ENCODE measurements around the gene IQGAP1.
"Not testable (repeated sequence)": the region's sequence is repeated elsewhere in the genome, so short reads cannot be mapped to it uniquely, and the experiment has no call there.

IQGAP1 gene

DNA sequence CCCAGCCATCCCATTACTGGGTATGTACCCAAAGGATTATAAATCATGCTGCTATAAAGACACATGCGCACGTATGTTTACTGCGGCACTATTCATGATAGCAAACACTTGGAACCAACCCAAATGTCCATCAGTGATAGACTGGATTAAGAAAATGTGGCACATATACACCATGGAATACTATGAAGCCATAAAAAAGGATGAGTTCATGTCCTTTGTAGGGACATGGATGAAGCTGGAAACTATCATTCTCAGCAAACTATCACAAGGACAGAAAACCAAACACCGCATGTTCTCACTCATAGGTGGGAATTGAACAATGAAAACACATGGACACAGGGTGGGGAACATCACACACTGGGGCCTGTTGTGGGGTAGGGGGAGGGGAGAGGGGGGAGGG is 22.3 kb downstream of the IQGAP1 start:
- not testable (repeated sequence) for FAIRE-seq

DNA sequence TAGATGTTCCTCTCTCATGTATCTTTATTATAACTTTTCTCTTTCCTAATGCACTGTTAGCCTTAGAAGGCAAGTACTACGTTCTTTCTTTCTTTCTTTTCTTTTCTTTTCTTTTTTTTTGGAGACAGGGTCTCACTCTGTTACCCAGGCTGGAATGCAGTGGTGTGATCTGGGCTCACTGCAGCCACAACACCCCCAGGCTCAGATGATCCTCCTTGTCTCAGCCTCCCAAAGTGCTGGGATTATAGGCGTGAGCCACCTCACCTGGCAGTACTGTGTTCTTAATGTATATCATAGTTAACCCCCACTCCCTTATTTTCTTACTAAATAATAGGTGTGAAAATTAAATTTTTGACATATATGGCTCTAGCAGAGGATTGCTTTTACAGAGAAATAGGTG is 23.1 kb downstream of the IQGAP1 start:
- no peak for FAIRE-seq

DNA sequence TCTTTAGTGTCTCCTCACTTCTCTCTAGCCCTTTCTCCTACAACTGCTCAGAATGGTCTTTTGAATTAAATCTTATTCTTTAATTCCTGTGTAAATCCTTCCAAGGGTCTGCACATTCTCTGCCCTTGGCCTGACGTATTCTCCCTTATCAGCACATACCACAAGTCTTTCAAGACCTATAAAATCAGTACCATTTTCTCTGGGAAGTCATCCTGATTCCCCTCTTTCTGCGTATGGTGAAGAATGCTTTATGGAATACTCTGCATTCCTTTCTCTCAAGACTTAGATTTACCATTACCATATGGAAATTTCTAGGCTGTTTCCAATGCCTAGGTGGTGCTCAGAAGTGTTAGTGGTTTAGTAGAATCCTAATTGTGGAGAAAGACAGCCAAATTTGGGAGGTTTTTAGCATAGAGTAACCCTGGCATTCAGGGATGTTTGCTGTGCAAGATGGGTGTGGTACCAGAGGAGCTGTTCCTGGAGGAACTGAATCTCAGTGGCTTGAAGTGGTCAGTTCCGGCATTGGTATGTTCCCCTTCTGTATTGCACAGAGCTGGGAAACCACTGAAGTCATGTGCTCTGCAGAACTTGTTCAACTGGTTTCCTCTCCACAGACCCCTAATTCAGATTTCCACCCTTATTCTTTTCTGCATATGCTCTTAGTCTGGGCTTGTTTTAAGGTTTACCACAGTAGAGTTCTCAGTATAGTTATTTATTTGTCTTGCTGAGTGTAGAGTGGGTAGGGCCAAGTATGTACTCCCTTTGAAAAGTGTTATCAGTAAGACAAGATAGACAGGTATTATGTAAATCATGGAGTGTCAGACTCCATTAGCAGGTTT is 24.5 kb downstream of the IQGAP1 start:
- no peak for FAIRE-seq

DNA sequence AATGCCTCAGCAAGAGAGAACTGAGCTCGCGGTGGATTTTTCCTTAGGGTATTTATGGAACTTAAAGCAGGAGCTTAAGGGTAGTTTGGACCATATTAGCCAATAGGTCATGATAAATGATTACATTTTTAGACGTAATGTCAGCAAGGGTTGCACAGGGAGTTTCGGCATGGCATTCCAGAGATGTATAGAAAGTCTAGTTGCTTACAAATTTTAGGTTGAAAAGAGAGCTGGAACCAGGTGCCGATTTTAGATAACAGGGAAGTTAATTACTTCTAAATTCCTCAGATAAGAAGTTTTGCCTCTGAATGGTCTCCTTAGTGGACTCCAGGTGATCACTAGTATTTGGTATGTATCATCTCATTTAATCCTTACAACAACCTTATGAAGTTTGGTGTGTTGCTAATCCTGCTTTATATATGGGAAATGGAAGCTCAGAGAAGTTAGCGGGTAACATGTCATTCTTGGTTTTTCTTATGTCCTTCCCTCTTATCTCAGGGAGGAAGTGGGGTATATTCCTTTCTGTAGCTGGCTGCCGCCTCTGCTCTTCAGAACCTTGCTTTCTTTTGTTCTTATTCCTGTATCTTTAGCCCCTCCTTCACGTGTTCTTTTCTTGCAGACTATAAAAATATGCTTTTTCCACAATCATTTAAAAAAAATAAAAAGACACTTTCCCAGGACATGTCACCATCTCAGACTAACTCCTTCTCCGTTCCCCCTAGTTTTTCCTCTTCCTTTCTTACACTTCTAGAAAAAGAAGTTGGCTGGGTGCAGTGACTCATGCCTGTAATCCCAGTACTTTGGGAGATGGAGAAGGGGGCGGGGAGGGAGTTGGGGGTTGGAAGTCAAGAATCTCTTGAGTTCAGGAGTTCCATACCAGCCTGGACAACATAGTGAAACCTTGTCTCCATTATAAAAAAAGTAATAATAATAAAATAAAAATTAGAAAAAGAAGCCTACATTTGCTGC is 25.7 kb downstream of the IQGAP1 start:
- FAIRE-seq: no peak

DNA sequence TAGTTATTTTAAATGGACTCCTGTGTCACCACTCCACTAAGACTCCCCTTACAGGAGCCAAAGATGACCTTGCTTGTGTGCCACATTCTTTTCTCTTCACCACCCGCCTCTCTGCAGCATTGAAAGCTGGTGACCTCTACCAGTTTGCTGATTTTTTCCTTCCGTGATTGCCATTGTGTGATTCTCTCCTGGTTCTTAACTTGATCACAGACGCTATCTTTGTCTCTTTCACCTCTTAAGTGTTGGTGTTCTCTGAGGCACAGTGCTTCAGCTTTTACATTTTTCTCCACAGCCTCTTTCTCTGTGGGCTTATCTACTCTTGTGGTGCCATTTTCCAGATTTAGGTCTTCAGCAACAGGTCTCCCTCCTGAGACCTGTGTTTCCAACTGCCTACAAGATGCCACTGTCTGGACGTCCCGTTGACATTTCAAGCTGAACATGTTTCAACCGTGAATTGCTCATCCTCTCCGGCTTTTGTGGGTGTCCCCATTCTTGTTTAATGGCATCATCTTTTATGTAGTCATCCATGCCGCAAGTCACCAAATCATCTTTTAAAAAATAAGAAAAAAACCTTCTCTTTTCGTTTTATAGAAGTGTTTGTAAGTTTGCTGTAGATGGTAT is 26.5 kb downstream of the IQGAP1 start:
- FAIRE-seq: no peak

DNA sequence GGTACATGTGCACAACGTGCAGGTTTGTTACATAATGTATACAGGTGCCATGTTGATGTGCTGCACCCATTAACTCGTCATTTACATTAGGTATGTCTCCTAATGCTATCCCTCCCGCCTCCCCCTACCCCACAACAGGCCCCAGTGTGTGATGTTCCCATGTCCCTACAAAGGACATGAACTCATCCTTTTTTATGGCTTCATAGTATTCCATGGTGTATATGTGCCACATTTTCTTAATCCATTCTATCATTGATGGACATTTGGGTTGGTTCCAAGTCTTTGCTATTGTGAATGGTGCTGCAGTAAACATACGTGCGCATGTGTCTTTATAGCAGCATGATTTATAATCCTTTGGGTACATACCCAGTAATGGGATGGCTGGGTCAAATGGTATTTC is 28.0 kb downstream of the IQGAP1 start:
- FAIRE-seq: not testable (repeated sequence)

DNA sequence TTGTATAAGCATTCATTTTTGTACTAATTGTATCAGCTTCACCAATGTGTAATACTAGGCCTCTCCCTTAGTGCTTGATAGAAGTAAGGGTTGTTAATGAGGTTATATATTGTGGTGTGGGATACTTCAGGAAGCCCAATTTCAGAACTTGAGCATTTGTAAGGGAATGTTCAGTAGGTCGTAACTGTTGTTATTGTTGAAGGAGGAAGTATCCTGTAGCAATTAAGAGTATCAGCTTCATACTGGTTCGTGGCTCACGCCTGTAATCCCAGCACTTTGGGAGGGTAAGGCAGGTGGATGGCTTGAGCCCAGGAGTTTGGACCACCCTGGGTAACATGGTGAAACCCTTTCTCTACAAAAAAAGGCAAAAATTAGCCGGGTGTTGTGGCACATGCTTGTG is 30.6 kb downstream of the IQGAP1 start:
- FAIRE-seq: no peak

DNA sequence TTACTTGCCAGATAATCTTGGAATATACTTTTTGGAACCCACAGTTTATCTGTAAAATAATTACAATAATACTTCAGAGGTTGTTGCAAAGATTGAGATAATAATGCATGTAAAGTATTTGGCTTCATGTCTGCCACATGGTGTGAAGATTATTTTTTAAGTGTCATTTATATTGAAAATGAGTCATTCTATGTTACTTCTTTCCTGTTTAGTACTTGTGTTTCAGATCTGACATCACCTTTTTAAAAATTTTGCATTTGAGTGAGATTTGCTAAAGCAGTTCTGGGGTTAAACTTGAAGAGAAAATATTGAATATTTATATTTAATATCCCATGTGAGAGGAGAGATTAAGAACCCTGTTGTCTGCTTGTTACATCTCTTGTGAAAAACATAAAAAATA is 31.2 kb downstream of the IQGAP1 start:
- FAIRE-seq: no peak

DNA sequence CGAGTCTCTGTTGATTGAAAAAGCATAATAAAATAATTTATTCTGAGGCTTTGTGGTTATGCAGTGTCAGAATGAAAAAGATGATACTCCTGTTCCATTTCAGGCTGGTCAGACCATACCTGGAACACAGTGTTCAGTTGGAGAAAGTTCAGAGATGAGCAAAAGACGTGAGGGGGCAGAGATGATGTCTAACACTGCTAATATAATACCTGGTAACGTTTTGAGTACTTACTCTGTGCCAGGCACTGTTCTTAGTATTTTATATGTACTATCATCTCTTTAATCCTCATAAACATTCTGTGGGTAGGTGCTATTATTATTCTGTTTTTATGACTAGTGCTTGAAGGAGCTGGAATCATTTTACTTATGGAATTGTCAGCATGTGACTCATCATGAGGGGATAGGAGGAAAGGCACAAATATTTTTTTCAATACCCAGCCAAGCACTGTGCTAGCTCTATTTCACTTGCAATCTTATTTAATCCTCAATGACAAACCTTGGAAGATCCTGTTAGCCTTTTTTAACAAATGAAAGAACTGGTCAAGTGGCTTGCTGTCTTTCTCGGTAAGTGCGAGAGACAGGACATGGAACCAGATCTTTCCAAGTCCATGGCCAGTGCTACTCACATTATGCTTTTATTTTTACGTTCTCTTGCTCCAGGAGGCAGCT is 31.8 kb downstream of the IQGAP1 start:
- FAIRE-seq: no peak

DNA sequence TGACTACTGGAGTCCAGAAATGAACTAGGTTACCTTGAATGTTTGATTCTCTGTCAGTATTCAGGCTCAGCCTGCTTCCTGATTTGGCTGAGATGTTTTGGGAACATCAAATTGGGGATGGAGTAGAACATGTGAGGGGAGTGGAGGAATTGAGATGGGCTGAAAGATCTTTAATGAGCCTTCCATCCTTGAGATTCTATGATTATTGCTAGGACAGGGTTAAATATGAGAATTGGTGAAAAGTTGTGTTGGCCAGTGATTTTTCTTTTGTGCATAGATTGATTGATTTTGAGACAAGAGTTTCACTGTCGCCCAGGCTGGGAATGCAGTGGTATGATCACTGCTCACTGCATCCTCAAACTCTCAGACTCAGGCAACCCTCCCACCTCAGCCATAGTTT is 32.4 kb downstream of the IQGAP1 start:
- FAIRE-seq: no peak

DNA sequence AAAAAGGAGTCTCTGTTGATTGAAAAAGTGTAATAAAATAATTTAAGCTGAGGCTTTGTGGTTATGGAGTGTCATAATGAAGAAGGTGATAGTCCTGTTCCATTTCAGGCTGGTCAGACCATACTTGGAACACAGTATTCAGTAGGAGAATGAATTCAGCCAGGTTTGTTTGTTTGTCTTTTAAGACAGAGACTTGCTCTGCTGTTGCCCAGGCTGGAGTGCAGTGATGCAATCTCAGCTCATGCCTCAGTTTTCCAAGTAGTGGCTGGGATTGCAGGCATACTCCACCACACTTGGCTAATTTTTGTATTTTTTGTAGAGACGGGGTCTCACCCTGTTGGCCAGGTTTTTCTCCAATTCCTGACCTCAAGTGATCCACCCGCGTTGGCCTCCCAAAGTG is 33.5 kb downstream of the IQGAP1 start:
- FAIRE-seq: no peak

DNA sequence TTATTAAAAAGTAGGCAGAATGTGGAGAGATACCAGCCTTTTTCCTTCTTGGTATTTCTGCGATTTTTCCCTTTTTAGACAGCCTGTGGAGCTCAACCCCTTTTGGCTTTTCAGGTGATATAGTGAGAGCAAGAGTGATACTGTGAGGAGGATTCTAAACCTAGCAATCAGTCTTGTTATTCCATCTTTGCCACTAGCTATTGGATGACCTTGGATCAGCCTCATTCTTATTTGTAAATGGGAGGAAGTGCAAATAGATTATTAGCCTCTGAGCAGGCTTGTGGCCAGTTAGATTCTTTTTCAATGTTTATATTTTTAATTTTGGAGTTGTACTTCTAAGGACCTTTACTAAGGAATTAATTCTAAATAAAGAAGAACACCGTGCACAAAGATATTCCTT is 34.0 kb downstream of the IQGAP1 start:
- no peak for FAIRE-seq

DNA sequence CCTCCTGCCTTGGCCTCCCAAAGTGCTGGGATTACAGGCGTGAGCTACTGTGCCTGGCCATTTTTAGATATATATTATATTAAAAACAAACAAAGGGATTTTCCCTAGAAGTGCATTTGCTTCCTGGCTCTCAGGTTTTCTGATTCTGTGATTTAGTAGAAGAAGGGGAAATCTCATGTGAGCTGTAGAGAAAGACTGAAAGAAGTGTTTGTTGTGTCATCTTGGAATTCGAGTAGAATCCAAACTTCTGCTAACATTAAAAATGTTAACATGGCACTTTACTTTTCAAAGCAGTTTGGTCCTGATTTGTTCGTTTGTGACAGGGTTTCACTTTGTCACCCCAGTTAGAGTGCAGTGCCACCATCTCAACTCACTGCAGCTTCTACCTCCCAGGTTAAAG is 34.9 kb downstream of the IQGAP1 start:
- FAIRE-seq: no peak

DNA sequence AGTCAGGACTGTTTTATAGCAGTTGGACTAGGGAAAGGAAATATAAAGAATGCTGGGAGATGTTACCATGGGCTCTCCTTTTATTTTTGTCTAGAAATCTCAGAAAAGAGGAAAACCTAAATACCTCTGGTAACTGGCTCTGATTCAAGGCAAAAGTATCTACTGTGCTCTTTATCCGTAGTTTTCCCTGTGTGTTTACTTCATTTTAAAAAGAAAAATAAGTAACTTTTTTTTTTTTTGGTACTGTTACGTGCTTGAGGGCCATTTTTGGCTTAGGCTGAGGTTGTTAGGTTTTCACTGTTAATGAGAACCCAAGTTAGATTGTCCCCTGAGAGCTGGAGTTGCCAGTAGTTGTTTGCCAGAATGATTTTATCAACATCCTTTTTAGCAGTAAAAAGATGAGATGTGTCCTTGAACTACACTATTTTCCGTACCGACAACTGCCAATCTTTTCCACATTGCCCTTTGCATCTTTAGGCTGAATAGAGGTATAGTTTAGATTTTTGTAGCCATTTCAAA is 35.8 kb downstream of the IQGAP1 start:
- no peak for FAIRE-seq

DNA sequence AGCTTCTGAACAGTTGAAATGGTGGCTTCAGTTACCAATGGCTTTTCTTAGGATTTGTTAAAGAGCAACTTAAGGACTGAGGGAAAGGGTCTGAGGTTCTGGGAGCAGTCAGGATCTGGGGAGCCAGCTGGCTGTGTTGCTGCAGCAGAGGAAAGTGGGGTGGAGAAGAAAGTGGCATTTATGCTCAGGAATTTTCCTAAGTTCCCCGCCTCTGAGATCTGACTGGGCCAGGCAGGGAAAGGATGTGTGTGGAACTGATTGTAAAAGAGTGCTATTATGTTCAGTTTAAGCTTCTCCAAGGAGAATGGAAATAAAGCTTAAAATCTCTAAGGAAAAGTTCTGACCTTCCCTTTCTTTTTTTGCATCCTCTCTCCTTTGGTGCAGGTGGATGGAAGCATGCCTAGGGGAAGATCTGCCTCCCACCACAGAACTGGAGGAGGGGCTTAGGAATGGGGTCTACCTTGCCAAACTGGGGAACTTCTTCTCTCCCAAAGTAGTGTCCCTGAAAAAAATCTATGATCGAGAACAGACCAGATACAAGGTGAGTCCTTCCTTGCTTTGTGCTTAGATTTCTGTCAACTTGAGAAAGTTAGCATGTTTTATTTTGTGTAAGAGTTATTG is 37.8 kb downstream of the IQGAP1 start:
- no peak for FAIRE-seq

DNA sequence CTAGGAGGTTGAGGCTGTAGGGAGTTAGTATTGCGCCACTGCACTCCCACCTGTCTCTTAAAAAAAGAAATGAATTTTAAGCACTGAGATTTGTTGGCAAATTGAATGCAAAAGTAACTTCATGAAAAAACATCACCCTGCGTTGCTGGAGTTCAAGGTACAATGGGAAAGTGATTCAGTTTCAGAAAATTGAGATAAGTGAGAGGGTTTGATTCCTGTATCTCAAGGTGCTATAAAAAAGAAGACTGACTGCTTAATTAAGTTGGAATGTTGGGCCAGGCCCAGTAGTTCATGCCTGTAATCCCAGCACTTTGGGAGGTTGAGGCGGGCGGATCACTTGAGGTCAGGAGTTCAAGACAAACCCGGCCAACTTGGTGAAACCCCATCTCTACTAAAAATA is 39.1 kb downstream of the IQGAP1 start:
- FAIRE-seq: no peak

DNA sequence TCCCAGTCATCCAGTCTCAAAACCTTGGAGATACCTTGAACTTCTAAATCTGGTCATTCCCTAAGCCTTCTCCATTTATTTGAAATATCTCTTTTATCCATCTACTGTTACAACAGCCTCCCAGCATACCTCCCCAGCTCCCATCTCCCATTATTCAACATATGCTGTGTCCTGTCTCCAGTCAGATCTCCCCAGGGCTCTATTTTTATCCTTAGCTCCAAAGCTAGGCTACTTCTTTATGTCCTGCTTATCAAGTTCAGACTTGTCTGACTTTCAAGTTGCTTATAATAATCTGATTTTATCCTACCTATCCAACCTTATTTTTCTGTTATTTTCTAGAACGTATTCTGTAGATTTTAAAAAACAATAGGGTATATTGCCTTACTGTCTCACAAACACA is 44.2 kb downstream of the IQGAP1 start:
- FAIRE-seq: no peak

DNA sequence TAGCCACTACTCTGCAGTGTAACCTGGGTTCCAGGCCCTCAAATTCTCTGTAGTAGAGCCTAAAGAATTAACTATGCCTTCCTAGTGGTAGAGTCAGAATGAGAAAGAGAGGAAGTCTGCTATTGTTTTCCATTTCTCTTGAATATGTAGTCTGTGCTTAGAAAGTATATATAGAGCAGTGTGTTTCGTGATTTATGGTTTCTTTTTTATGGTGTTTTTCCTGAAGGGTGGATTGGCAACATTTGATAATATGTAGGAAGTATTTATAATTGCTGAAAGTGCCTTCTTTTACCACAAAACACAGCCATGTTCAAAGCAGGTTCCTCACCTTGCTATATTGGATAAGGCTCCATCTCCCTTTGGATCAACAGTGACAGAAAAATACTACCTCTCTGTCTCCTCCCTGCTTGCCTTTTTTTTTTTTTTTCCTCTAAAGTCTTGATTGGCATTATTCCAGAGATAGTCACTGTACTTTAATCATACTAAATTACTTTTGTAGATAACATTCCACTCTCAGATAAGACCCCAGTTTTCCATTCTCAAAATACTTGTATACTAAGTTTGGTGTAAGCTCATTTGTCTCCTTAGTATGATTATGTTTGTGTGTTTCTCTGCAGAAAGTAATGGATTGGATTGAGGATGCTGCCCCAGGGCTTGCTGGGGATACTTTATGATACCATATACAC is 47.8 kb downstream of the IQGAP1 start:
- no peak for FAIRE-seq

DNA sequence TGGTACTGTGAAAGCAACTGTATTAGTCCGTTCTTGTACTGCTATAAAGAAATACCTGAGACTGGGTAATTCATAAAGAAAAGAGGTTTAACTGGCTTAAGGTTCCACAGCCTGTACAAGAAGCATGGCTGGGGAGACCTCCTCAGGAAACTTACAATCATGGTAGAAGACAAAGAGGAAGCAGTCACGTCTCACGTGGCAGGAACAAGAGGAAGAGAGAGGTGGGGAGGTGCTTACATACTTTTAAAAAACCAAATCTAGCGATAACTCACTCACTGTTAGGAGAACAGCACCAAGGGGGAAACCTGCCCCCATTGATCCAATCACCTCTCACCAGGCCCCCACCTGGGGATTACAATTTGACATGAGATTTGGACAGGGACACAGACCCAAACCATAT is 48.9 kb downstream of the IQGAP1 start:
- no peak for FAIRE-seq

DNA sequence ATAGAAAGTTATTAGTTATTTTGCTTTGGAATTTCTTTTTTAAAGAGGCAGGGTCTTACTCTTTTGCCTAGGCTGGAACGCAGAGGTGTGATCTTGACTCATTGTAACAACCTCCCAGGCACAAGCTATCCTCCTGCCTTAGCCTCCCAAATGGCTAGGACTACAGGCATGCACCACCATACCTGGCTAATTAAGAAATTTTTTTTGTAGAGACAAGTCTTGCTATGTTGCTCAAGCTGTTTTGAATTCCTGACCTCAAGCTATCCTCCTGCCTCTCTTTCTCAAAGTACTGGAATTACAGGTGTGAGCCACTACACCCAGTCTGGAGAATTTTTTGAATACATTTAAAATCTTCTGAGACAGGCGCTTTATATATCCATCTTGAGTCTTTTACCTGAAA is 49.5 kb downstream of the IQGAP1 start:
- no peak for FAIRE-seq

DNA sequence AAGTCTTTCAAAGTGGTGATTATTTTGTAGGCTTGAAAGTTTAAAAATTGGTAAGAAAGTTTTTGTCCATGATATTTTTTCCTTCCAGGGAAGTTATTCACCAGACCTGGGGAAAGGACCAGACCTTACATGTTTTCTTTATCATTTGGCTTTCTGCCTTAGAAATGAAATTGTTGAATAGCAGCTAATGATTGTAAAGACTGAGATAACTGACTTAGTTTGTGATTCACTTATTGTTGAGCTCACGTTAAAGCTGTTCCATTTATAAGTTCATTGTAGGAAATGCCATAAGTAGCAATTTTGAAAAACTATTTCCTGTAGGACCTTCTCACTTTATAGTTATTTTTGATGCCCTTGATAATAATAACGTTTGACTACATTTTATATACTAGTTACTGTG is 51.9 kb downstream of the IQGAP1 start:
- no peak for FAIRE-seq

DNA sequence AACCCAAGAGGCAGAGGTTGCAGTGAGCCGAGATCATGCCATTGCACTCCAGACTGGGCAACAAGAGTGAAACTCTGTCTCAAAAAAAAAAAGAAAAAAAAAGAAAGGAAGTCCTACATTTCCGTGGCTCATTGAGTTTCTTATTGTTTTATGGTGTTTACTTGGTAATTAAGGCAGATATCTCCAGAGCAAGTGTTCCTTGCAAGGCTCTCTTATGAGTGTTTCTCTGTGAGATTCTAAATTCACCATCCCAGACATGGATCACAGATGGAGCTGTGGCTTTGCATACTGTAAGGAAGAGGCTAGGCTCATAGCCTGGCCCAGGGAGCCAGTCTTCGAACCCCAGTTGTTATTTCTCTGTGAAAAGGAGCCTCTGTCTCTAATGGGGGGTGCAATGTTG is 53.0 kb downstream of the IQGAP1 start:
- no peak for FAIRE-seq

Measured in endometrium (tissue), 2 donors.